IMR-90 (cell line): ENCODE results near the gene CCNI2. TPM values are rescaled to one million over a fixed set of nuclear protein-coding genes. Genes with fewer than 3 reads are reported as not detected.

Experiments used
- ATAC-seq: fragments of 200-7000 bp; cut with Tn5 transposase; 2 replicates; pipeline ENCODE4 v1.9.1; 2020; ENCODE audit warnings: low read depth, mild to moderate bottlenecking, moderate library complexity
- BruUV-seq: library from RNA; stranded (reverse); fragments of 400-500 nt; replicated peaks from 2 replicates; lab custom pipeline; 2021; lab: Mats Ljungman, UMichigan
- CTCF ChIA-PET: fragments of 300-600 bp; formaldehyde crosslinking; extraction: SDS; loops from one replicate; lab custom pipeline; 2021; ENCODE audit warnings: antibody characterized with exemption; lab: Yijun Ruan, JAX
- POLR2A ChIA-PET: fragments of 300-600 bp; sonication (Branson Sonifier 250); formaldehyde crosslinking; loops from one replicate; lab custom pipeline; 2022; ENCODE audit warnings: antibody characterized with exemption; ENCODE audit not compliant: unreplicated experiment; lab: Charles Lee
- DNase-seq: peaks from one replicate; pipeline ENCODE4 v3.0.0; 2013
- H2AFZ ChIP-seq: replicated peaks from 2 replicates; pipeline ENCODE3; 2013; ENCODE audit warnings: low read length, mild to moderate bottlenecking; ENCODE audit not compliant: poor library complexity
- H2AK5ac ChIP-seq: 2 replicates; pipeline ENCODE4 v1.6.1; 2013; ENCODE audit warnings: low read depth, low read length, inconsistent platforms
- H2AK9ac ChIP-seq: replicated peaks from 2 replicates; pipeline ENCODE3; 2013; ENCODE audit warnings: mild to moderate bottlenecking, low read depth, low read length, moderate library complexity; ENCODE audit not compliant: poor library complexity
- H2BK120ac ChIP-seq: 2 replicates; pipeline ENCODE4 v1.6.1; 2013; ENCODE audit warnings: low read depth, low read length, inconsistent platforms
- H2BK15ac ChIP-seq: 3 replicates; pipeline ENCODE4 v1.6.1; 2013; ENCODE audit warnings: low read depth, low read length, inconsistent platforms
- H2BK20ac ChIP-seq: 2 replicates; pipeline ENCODE4 v1.6.1; 2013; ENCODE audit warnings: low read depth, mild to moderate bottlenecking, inconsistent platforms, low read length, moderate library complexity
- H2BK5ac ChIP-seq: 2 replicates; pipeline ENCODE4 v1.6.1; 2013; ENCODE audit warnings: mild to moderate bottlenecking, low read depth, low read length, inconsistent platforms; ENCODE audit not compliant: poor library complexity, severe bottlenecking
- H3K14ac ChIP-seq: replicated peaks from 2 replicates; pipeline ENCODE4 v1.6.1; 2013; ENCODE audit warnings: low read depth, low read length, inconsistent platforms
- H3K18ac ChIP-seq: 2 replicates; pipeline ENCODE4 v1.6.1; 2013; ENCODE audit warnings: low read depth, low read length, control low read depth
- H3K23ac ChIP-seq: 2 replicates; pipeline ENCODE4 v1.6.1; 2013; ENCODE audit warnings: low read depth, low read length, inconsistent platforms
- H3K27ac ChIP-seq: 2 replicates; pipeline ENCODE4 v1.5.1; 2013; ENCODE audit warnings: mild to moderate bottlenecking, control low read depth, low read length; ENCODE audit not compliant: insufficient read depth
- H3K27me3 ChIP-seq: 2 replicates; pipeline ENCODE4 v1.6.1; 2013; ENCODE audit warnings: low read length; ENCODE audit not compliant: control insufficient read depth, insufficient read depth
- H3K36me3 ChIP-seq: 2 replicates; pipeline ENCODE4 v1.6.1; 2013; ENCODE audit warnings: low read length, mixed read lengths; ENCODE audit not compliant: control insufficient read depth, insufficient read depth
- H3K4ac ChIP-seq: 2 replicates; pipeline ENCODE4 v1.6.1; 2013; ENCODE audit warnings: low read depth, low read length, inconsistent platforms
- H3K4me1 ChIP-seq: 2 replicates; pipeline ENCODE4 v1.6.1; 2013; ENCODE audit warnings: low read length, mixed read lengths; ENCODE audit not compliant: control insufficient read depth, insufficient read depth
- H3K4me2 ChIP-seq: 2 replicates; pipeline ENCODE4 v1.6.1; 2013; ENCODE audit warnings: low read depth, mild to moderate bottlenecking, control low read depth, low read length, moderate library complexity
- H3K4me3 ChIP-seq: 2 replicates; pipeline ENCODE4 v1.5.1; 2013; ENCODE audit warnings: low read depth, mild to moderate bottlenecking, control low read depth, low read length, moderate library complexity; ENCODE audit not compliant: insufficient read depth
- H3K56ac ChIP-seq: 2 replicates; pipeline ENCODE4 v1.6.1; 2013; ENCODE audit warnings: low read length, inconsistent platforms; ENCODE audit not compliant: insufficient read depth; ENCODE audit errors: extremely low read depth
- H3K79me1 ChIP-seq, 2 experiments: 2 replicates each; pipeline ENCODE4 v1.6.1; 2013; ENCODE audit warnings: low read length in 2 of 2, inconsistent platforms in 1 of 2, low read depth in 1 of 2
- H3K9ac ChIP-seq: 2 replicates; pipeline ENCODE4 v1.6.1; 2013; ENCODE audit warnings: low read depth, low read length, control low read depth
- H3K9me1 ChIP-seq: 2 replicates; pipeline ENCODE4 v1.6.1; 2013; ENCODE audit warnings: low read length, inconsistent platforms; ENCODE audit not compliant: insufficient read depth
- H3K9me3 ChIP-seq: 2 replicates; pipeline ENCODE4 v1.6.1; 2013; ENCODE audit warnings: low read length; ENCODE audit not compliant: control insufficient read depth, insufficient read depth
- H4K20me1 ChIP-seq: 2 replicates; pipeline ENCODE4 v1.6.1; 2013; ENCODE audit warnings: low read length, inconsistent platforms; ENCODE audit not compliant: insufficient read depth
- H4K5ac ChIP-seq: 2 replicates; pipeline ENCODE4 v1.6.1; 2013; ENCODE audit warnings: mild to moderate bottlenecking, low read depth, low read length, control low read depth
- H4K8ac ChIP-seq, 2 experiments: 2 replicates each; pipeline ENCODE4 v1.6.1; 2013; ENCODE audit warnings: low read depth in 2 of 2, low read length in 2 of 2, control low read depth in 1 of 2, inconsistent platforms in 1 of 2
- H4K91ac ChIP-seq: 2 replicates; pipeline ENCODE4 v1.6.1; 2013; ENCODE audit warnings: low read depth, low read length, inconsistent platforms; ENCODE audit not compliant: insufficient read depth
- CEBPB ChIP-seq: IDR thresholded peaks from 2 replicates; pipeline ENCODE4 v1.6.1; 2012; ENCODE audit warnings: low read depth, low read length, improper control_type of control experiment
- FOS ChIP-seq: fragments of 150-350 bp; IDR thresholded peaks from 2 replicates; pipeline ENCODE4 v1.6.1; 2016; ENCODE audit warnings: low read depth, low read length
- MXI1 ChIP-seq: IDR thresholded peaks from 2 replicates; pipeline ENCODE4 v1.6.1; 2012; ENCODE audit warnings: low read depth, mild to moderate bottlenecking, low read length, moderate library complexity, borderline replicate concordance
- RAD21 ChIP-seq: IDR thresholded peaks from 2 replicates; pipeline ENCODE4 v1.6.1; 2012; ENCODE audit warnings: low read length, improper control_type of control experiment
- USF2 ChIP-seq: fragments of 150-350 bp; IDR thresholded peaks from 2 replicates; pipeline ENCODE4 v1.6.1; 2017; ENCODE audit warnings: mild to moderate bottlenecking, antibody characterized with exemption, low read length, low read depth
- WGBS, 2 experiments: methylation state at CpG; one replicate each; pipeline versions ENCODE4 v1.1.5 to v1.1.7; 2013; ENCODE audit warnings: missing lambda C conversion rate in 2 of 2; ENCODE audit not compliant: insufficient read length in 1 of 2; ENCODE audit errors: extremely low coverage in 2 of 2; 5-methylcytosine and 5-hydroxymethylcytosine counted together
- dilution Hi-C: fragments of 300-500 bp; cut with HindIII; formaldehyde crosslinking; loops from one replicate; pipeline ENCODE4 v1.14.3; 2018; ENCODE audit warnings: low sequenced_read_pairs; ENCODE audit not compliant: unreplicated experiment
- in situ Hi-C: fragments of 300-500 bp; cut with MboI; formaldehyde crosslinking; loops from 3 replicates; pipeline ENCODE4 v1.14.3; 2019; ENCODE audit warnings: low sequenced_read_pairs, inconsistent platforms, mixed read lengths
- intact Hi-C: fragments of 100-400 bp; cut with micrococcal nuclease; formaldehyde crosslinking; loops from 2 replicates; pipeline ENCODE4 v1.10.0; 2022
- polyA plus RNA-seq, 3 experiments: library from polyadenylated mRNA; depleted of rRNA; stranded (reverse); fragments of >200 nt; gene quantifications; 2 replicates each; pipeline ENCODE4 v1.2.3, GENCODE V29; 2012; ENCODE audit warnings: low replicate concordance in 1 of 3
- total RNA-seq: library from RNA; depleted of rRNA; stranded (reverse); fragments of >200 nt; gene quantifications from 2 replicates; pipeline ENCODE4 v1.2.3, GENCODE V29; 2012

CCNI2 gene
- total and polyA plus RNA-seq, 2 of the 4 experiments (the other 2 are of a cell fraction): not detected

- intact Hi-C loops: no loop called here
- no TSS peak for BruUV-seq
- ATAC-seq: no peak
Measured at GRCh38 chr5:132779961-132780360, 32.7 kb downstream of the CCNI2 start.

More at GRCh38 chr5:132779961-132780360, 32.7 kb downstream of the CCNI2 start:
- TF ChIP-seq MXI1 (no peak), FOS (no peak), USF2 (no peak), CEBPB (no peak), RAD21 (no peak)
- ChIA-PET POLR2A (no interaction called here), CTCF (no interaction called here)
- H3K9me3 ChIP-seq: no peaks in the 10 kb centered on the region
- no peak overlapping the region for H3K9ac ChIP-seq
- WGBS, 2 experiments: 100% methylated on average over 1 of the region's 3 CpGs; no CpG with 5 or more reads in 1 of the 2 experiments
- H4K20me1 ChIP-seq: peaks cover 7% of the 10 kb centered on the region; the same call in 1 of the 2 replicates
- no peak overlapping the region for H3K4me3 ChIP-seq
- no peak overlapping the region for H3K23ac ChIP-seq
- no peak overlapping the region for H2BK120ac ChIP-seq
- H2AFZ ChIP-seq: no peak overlapping the region
- H4K91ac ChIP-seq: no peak overlapping the region
- no peak overlapping the region for H2BK20ac ChIP-seq
- H4K8ac ChIP-seq: no peak overlapping the region
- H3K4me1 ChIP-seq: peaks cover 18% of the 10 kb centered on the region
- H3K4me2 ChIP-seq: no peak overlapping the region
- H3K27ac ChIP-seq: no peak overlapping the region
- no peak overlapping the region for H2AK9ac ChIP-seq
- no peak overlapping the region for H2BK15ac ChIP-seq
- peaks cover 6 to 26% of the 10 kb centered on the region in 2 experiments for H3K79me1 ChIP-seq
- H2BK5ac ChIP-seq: no peak overlapping the region
- no peaks in the 10 kb centered on the region for H3K27me3 ChIP-seq
- no peak overlapping the region for H3K4ac ChIP-seq
- H3K56ac ChIP-seq: no peak overlapping the region
- DNase-seq: no peak
- H3K18ac ChIP-seq: no peak overlapping the region
- dilution Hi-C loops (no loop called here), in situ Hi-C loops (no loop called here)
- H3K36me3 ChIP-seq: no peaks in the 10 kb centered on the region
- H4K5ac ChIP-seq: no peak overlapping the region
- no peak overlapping the region for H3K14ac ChIP-seq
- peaks cover 14% of the 10 kb centered on the region for H3K9me1 ChIP-seq
- no peak overlapping the region for H2AK5ac ChIP-seq
